Suppressor macrophage (primary cell): ENCODE measurements around the gene GFPT2.

ENCODE experiments used
- DNase-seq, 4 experiments: peaks; one replicate each; pipeline ENCODE4 v3.0.0-alpha.2; 2020 to 2022
- total RNA-seq, 17 experiments: gene quantifications; one replicate each; lab custom pipeline; 2026; ENCODE audit warnings: mixed read lengths in 6 of 17, inconsistent platforms in 3 of 17; lab: John Stamatoyannopoulos, UW

Gene GFPT2
- total RNA-seq, result 0 to 59.1 (median 2.0) reads per million in 17 experiments

DNA sequence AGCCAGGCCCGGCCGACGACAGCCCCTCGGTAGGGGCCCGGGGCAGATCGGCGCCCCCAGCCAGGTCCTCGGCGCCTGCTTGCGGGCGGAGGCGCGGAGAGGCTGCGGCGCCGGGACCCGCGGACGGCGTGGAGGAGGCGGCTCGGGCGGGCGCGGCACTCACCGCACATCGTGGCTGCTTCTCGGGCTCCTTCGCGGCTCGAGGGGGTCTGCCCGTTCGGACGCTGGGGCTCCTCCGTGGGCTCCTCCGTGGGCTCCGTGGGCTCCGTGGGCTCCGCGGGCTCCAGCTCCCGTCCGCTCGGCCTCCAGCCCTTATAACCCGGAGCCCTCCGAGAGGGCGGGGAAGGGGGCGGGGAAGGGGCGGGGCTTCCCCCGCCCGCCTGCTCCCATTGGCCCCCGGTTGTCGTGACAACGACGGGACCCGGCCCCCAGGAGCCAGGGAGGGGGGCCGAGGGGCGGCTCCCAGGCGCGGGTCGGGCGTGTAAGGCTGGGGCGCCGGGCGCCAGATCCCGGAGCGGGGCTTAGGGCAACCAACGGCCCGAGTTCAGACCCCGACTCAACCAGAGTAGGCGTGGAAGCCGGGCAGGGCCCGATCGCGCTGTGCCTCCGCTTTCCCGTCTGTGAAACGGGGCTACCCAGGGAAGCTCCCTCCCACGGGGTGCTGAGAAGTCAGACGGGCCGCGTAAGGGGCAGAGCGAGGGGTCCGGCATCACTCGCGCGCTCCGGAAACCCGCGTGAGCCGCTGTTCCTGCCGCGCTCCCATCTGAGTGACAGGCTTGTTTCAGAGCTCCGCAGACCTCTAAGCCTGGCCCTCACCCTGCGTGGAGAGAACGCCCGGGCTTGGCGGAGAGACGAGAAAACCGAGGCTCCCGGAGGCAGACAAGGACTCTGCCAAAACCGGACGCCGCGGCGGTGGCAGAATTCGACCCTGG is at the start of gene GFPT2:
Gene GFPT2, minus strand, starts transcription at position 289 of the 932 bp plus-strand sequence. Its CDS starts 119 bp downstream, at position 170.
- DNase-seq, result peak; percentile 41 to 65 (median 56)

DNA sequence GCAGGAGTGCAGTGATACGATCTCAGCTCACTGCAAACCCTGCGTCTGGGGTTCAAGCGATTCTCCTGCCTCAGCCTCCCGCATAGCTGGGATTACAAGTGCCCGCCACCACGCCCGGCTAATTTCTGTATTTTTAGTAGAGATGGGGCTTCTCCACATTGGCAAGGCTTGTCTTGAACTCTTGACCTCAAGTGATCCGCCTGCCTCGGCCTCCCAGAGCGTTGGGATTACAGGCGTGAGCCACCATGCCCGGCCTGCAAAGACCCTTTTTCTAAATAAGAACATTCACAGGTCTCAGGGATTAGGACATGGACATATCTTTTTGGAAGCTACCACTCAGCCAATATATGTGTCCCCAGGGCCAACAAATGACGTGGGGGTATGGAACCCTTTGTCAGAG is 49.6 kb upstream of the GFPT2 start:
- no peak for DNase-seq

DNA sequence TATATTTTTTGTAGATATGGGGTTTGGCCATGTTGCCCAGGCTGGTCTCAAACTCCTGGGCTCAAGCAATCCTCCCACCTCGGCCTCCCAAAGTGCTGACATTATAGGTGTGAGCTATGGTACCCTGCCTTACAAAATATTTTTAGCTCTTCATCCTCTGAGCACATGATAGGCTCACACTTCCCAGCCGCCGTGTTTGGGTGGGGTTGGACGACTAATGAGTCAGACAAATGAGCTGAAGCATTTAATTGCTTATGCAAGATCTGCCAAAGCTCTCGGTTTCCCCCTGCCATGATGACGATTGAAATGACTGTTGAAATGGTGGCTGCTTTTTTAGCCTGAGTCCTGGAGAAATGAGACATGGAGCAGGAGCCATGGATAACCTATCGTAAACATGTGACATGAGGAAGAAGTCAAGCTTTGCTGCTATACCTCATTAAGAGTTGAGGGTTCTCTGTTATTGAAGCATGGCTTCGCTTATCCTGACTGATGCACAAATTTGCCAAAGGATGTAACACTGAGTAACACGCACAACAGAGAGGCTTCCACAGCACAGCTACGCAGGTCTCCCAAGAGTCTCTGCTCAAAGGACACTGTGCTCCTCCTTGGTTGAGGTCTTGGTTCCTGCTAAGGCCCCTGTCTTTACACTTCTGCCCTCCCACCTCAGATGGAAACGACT is 48.2 kb upstream of the GFPT2 start:
- DNase-seq, result no peak

DNA sequence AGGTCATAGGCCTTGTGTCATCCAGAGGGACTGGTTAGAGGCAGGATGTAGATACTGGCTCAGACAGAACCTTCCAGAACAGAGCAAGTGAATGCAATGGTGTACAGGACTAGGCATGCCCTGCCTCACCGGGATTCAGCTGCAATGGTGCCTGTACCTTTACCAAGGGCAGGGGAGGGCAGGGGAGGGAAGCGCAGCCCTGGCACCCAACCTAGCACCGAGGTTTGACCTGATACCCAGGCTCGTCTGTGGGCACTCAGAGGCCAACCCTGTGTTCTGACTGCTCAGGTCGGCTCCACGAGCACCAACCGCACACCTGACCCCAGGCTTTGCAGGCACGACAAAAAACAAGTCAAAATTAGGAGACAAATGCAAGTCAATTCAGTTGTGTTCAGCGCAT is 47.3 kb upstream of the GFPT2 start:
- no peak for DNase-seq

DNA sequence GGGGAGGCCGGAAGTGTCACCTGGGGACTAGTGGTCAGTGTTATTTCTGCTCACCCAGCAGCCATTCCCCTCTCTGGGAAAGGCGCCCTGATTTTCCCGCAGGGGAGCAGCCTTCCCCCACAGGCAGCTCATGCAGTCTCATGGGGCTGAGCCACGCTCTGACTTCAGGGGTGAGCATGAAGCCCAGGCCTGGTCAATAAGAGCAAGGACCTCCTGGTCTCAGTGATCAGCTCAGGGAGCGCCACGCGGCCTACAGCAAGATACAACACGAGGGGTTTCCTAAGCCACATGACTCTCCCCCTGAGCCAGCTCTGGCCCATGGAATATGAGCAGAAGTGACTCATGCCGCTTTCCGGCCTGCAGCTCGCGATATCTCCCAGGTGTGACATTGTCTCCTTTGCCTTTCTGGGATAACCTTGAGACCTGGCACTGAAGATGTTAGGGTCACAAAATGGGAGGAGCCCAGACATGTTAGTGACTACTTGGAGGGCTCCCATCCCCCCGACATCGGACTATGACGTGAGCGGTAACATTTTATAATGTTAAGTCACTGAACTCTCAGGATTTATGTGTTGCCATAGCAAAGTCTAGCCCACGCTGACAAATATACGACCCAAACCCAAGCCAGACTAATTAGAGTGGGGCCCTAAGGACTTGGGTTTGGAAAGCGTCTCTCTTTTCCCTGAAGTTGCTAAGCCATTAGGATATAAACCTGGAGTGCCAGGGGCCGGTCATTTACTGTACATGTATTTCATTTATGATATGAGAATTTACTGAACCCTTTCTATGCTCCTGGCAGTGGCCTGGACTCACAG is 46.5 kb upstream of the GFPT2 start:
- DNase-seq, result no peak

DNA sequence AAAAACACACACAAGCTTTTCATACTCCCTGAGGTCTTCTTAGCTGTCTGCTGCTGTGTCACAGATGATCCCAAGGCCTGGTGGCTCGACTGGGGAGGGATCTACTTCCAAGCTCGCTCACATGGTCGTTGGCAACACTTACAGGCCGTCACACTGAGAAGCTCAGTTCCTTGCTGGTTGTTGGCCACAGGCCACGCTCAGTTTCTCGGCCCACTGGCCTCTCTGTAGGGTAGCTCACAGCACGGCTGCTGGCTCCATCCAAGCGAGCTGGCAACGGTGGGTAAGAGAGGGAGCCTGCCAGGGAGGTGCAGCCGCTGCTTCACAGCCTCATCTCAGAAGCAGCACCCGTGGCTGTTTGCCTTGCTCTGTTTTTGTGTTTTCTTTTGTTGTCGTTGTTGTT is 43.8 kb upstream of the GFPT2 start:
- DNase-seq, result no peak

DNA sequence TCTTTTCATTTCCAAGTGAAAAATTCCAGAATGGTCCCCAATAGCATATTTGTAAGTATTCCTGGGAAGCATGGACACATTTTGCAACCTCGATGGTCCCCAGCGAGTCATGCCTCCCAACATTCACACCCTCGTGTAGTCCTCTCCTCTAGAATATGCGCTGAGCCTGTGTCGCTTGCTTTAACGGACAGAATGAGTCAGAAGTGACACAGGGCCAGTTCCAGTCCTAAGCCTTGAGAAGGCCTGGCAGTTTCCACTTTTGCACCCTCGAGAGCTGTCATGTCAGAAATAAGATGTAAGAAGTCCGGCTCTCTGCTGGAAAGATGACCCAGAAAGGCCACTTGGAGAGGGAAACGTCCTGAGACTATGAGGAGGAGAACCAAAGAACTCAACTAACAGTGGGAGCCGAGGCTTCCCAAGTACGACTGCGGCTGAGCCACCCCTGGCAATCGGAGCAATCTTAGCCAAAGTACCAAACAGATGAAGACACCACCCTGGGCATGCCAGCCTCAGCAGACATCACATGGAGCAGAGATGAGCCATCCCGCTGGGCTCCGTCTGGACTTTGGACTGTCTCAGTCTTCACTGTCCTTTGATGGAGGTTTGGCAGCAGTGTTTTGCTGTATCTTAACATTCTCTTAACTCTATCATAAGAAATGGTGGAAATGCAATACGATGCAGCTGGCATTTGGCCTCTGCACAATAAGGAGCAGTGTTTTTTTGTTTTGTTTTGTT is 42.6 kb upstream of the GFPT2 start:
- no peak for DNase-seq

DNA sequence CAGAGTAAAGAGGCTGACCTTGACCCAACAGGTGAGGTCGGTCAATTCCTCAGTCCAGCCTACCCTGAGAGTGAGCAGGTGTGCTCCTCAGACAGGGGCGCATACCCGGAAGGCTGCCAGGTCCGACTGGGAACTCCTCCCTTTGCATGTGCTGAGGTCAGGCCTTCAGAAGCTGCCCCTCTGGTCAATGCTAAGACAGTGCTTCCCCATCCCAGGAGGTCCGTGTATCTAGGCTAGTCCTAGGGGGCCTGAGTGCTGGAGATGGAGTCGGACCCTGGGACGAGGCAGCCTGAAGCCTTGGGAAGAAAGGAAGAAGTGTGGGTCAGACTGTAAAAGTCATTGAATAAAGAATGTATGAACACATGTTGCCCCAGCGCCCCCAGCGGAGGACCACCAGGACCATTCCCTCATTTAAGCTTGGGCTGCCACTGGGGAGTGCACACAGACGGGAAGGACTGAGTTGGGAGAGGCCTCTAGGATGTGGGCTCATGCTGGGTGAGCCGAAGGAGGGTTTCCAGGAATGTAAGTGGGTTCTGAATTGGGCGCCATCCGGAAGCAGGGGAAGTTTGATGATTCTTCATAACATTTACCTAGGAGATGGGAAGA is 41.0 kb upstream of the GFPT2 start:
- DNase-seq, result no peak

DNA sequence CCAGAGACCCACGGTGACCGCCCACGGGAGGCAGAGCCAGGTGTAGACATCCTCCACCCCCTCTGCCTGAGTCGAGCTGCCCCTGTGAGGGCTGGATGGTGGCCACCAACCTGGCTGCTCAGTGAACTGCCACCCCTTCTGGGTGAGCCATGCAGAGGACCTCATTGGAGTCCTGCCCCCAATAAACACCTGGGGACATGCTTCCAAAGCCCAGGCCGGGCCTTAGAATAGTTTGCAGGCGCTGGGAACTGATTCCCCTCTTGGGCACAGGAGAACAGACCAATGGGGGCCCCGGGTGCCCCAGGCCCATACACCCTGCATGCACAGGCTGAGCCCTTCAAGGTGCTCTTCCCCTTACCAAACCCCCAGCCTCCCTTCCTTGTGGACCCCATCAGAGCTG is 38.1 kb upstream of the GFPT2 start:
- no peak for DNase-seq

DNA sequence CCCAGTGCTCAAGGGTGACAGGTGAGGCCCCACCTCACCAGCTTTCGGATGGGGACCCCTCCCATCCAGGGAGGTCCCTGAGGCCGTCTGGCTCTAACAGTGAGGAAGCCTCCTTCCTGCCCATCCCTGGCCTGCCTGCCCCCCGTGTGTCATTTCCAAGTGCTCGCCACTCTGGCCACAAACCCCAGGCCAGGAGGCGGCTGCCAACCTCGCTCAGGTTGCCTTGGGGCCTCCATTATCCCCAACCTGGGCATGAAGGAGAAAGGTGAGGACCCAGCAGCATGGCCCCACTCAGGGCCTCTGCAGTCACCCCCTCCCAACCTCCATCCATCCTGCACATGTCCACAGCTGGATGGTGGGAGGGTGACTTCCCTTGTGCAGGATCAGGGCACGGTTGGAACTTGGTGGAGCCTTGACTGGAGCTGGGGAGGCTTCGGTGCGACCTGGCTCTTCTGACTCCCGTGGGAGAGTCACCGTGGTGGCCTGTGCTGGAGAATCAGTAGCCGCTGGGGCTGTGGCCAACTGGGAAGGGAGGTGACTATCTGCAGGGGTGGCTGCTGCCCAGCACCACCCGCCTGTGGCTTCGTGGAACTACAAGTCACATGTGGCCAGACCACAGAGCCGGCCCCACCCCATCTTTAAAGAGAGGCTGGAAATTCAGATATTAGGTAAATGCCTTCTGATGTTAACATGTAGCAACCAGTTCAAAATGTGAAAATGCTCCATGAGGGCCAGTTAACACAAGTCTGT is 37.5 kb upstream of the GFPT2 start:
- DNase-seq, result peak in 1 of 4 experiments; percentile 13

DNA sequence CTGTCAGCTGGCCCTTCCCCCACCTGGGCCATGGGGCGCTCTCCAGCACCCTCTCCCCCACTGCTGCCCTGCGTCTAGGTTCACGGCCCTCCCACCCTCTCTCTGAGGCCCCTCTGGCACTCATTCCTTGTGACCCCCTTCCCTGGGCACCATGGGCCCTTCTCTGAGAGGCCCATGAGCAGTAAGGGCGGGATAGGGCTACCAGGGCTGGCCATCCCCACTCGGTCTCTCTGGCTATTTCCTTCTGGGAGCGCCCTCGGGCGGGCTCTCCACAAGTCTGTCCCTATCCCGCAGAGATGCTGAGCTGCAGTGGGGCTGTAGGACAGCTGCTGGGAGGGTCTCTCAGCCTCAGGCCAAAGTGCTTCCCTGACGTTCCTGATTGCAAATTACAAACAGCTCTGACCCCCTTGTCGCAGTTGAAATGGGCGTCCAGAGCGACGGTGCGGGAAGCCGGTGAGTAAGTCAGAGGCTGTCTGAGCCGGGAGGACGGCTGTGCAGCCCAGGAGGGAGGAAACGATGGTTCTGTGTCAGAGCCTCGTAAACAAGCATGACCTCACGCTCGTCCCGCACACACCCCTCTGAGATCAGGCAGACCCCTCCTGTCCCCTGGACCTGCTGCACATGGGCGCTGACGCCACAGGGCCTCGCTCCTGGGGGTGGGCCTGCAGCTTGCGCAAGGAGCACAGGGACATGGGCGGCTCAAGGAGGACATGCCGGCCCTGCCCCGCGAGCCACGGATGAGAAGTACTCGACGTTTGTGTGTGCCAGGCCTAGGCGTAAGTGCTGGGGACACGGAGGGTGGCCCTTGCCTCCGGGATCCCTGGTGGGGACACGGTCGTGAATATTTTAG is 36.3 kb upstream of the GFPT2 start:
- DNase-seq, result no peak

DNA sequence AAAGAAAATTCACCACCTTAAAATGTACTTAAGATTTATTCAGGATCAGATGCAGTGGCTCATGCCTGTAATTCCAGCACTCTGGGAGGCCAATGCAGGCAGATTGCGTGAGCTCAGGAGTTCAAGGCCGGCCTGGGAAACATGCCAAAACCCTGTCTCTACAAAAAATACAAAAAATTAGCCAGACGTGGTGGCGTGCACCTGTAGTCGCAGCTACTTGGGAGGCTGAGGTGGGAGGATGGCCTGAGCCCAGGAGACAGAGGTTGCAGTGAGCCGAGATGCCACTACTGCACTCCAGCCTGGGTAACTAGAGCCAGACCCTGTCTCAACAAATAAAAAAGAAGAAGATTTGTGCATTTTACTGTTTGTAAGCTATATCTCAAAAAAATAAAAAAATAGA is 34.7 kb upstream of the GFPT2 start:
- DNase-seq, result no peak

DNA sequence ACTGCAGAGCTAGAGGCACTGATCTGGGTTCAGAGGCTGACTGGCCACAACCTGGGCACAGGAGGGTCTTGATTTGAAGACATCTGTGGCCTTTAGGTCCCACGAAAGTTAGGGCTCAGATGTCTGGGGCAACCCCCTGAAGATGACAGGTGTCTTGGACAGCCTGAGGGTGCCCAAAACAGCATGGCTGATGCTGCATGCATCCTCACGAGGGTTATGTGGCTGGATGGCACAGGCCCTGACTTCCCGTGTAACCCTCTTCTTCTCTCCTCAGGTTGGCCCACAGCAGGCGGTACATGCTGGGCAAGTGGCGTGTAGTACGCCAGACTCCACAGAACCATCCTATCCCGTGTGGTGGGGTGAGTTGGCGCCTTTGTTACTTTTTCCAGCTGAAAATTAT is 29.8 kb upstream of the GFPT2 start:
- no peak for DNase-seq

DNA sequence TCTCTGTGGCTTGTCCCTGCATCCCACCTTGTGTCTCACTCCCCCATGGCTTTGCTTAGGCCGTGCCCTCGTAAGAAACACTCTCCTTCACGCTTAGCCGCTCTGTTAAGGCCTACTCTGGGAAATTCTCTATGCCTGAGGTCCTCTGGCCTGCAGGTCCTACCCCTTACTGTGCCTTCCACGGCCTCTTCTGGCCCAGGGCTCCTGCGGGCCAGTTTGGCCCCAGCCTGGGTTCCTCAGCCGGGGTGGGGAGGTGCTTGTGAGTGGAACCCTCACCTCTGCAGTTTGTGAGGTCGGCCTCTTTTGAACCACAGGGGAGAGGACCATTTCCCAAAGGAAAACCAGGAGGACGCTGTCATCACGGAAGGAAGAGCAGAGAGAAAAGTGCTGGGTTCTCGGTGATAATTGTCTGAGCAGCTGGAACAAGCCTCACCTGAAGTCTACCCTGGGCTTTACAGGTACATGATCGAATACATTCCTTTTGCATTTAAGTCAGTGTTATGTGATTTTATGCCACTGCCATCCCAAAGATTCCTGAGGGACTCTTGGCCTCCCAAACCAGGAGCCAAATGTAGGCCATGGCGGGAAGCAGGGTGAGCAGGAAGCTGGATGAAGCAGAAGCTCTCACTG is 28.8 kb upstream of the GFPT2 start:
- no peak for DNase-seq

DNA sequence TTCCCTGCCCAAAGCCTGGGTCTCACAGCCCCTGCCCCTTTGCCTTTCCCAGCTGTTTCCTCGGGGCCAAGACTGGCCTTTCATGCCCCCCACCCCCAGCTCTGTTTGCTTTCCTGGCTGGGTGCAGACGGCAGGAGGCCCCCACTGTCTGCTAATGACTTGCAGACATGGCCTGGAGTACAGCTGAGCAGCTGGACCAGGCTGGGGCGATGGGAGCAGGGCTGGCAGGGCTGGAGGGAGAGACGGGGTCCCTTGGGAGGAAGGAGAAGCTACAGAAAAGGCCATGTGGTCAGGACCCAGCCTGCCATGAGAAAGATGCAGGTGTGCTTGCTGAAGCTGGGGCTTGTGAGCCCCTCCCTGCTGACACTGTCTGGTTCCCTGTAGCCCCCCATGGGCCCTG is 28.3 kb upstream of the GFPT2 start:
- no peak for DNase-seq

DNA sequence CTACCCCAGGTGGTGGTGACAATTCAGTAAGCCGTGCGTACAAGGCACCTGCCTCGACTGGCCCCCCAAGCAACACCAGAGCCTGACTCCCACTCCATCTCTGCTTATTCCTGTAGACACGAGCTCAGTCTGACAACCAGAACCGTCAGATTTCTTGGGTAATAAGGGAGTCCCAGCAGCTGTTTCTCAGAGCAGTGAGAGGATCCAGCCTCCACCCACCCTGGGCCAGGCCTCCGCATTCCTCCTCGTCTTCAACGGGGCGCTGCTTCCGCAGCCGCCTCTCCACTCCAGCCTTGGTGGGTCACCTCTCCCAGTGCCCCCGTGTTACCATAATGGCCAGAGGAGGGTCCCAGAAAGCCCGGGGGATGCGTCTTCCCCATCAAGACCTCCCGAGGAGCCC is 27.7 kb upstream of the GFPT2 start:
- no peak for DNase-seq

DNA sequence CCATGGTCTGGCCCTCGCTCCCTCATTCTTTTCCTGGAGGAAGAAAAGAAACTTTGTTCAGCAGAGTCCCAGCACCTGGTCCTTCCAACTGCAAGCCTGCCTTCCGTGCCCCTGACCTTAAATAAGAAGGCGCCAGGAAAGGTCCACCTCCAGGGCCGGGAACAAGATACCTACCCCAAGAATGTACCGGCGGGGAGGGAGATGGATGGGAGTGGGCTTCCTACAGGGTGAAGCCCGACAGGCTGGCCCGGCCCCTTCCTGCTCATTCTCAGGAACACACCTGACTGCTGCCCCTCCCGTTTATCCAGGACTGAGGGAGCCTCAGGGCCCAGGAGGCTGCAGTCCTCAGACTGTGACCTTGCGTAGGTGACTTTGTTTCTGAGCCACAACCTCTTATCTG is 27.3 kb upstream of the GFPT2 start:
- no peak for DNase-seq

DNA sequence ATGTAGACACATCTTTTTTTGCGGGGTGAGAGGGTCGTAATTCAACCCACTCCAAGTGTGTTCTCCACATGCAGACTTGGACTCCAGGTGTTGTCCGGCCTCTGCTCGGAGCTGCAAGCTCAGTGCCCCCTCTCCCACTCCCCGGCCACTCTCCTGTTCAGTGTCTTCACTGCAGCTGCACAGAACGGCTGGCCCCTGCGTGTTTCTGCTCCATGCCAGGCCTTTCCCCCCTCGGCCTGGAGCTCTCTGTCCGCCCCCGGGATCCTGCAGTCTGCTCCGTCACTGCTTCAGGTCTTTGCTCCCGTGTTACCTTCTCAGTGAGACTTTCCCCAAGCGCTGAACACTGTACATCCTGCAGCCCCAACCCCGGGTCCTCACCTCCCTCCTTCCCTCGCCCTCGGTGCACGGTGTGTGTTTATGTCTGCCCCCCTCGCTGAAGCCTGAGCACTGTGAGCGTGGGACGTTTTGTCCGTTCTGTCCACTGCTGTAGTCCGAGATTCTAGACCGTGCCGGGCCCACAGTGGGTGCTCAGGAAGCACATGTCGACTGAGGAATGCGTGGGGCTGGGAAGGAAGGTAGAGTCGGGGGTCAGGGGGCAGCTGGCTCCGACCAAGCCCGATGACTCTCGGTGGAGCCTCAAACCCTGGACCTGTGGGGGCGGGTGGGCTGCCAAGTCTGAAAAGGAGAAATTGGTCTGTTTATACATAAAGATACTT is 26.4 kb upstream of the GFPT2 start:
- DNase-seq, result no peak
